RPMI7951 (cell line): Measurements from ENCODE around the gene HOXA5. TPM values are rescaled to one million over a fixed set of nuclear protein-coding genes. Genes with fewer than 3 reads are reported as not detected.

Experiments used
- DNase-seq: peaks from one replicate; pipeline ENCODE4 v3.0.0-alpha.2; 2012; ENCODE audit warnings: low read depth
- total RNA-seq: library from RNA; depleted of rRNA; stranded (reverse); fragments of >200 nt; shearing (Covaris generic); gene quantifications from 2 replicates; pipeline ENCODE4 v1.2.3, GENCODE V29; 2014

Gene HOXA5
- total RNA-seq, 1 experiment from 2014 or later = 4.7 TPM

- DNase-seq = no peak
Measured at GRCh38 chr7:27107391-27108381, 35.8 kb downstream of the HOXA5 start.

GRCh38 chr7:27106901-27107240, 36.6 kb downstream of the HOXA5 start:
- no peak for DNase-seq

- no peak for DNase-seq
Measured at GRCh38 chr7:27106181-27106900, 37.1 kb downstream of the HOXA5 start.

GRCh38 chr7:27105301-27106031, 38.0 kb downstream of the HOXA5 start:
- no peak for DNase-seq

- no peak for DNase-seq
Measured at GRCh38 chr7:27104341-27105058, 39.0 kb downstream of the HOXA5 start.

- no peak for DNase-seq
Measured at GRCh38 chr7:27103489-27104226, 39.8 kb downstream of the HOXA5 start.

- peak; percentile 18 for DNase-seq
Measured at GRCh38 chr7:27102581-27103442, 40.7 kb downstream of the HOXA5 start, which contains the start of gene HOXA2. Gene HOXA2, minus strand, starts transcription at chr7:27102683. Its CDS starts 183 bp downstream, at chr7:27102500.

- no peak for DNase-seq
Measured at GRCh38 chr7:27101957-27102580, 41.4 kb downstream of the HOXA5 start.

- no peak for DNase-seq
Measured at GRCh38 chr7:27101171-27101956, 42.1 kb downstream of the HOXA5 start.

GRCh38 chr7:27100694-27101170, 42.7 kb downstream of the HOXA5 start:
- no peak for DNase-seq

- no peak for DNase-seq
Measured at GRCh38 chr7:27099453-27100370, 43.8 kb downstream of the HOXA5 start.

GRCh38 chr7:27098578-27099451, 44.7 kb downstream of the HOXA5 start:
- DNase-seq = no peak

- DNase-seq = peak; percentile 23
Measured at GRCh38 chr7:27097686-27098577, 45.5 kb downstream of the HOXA5 start.

GRCh38 chr7:27096768-27097514, 46.5 kb downstream of the HOXA5 start:
- peak; percentile 76 for DNase-seq
